Measurements from ENCODE around the gene ZC3H12C. TPM values are rescaled to one million over a fixed set of nuclear protein-coding genes. Genes with fewer than 3 reads are reported as not detected.

ZC3H12C gene
- total and polyA plus RNA-seq, 9 donors, result 2.5 to 21.0 (median 16.2) TPM

DNA sequence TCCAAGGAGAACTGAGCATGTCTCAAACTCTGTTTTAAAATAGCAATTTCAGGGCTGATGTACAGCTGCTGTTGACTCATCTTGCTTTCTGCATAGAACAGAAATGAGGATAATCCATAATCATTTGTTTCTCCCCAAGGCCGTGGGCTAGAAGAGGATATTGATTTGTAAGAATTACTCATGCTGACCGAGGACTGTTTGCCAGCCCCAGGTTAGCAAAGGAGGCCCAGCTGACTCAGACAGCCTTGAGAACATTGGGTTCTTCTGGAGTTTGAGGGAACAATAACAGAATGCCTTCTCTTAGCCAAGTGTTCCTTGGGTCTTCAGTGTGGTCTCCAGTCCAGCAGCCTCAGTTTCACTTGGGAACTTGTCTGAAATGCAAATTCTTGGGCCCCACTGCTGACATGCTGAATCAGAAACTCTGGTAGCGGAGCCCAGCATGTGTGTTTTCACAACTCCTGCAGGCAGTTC, 92.0 kb downstream of the ZC3H12C start:
- no peaks in the 10 kb centered on the region for H3K27me3 ChIP-seq
- no peaks in the 10 kb centered on the region for H3K9me3 ChIP-seq
- intact Hi-C loops (cut with DNase I), result no loop called here
- TF ChIP-seq POLR2A (IDR thresholded peaks at IDR 0.05) (no peak), EP300 (IDR thresholded peaks at IDR 0.05) (no peak)
- TF ChIP-seq, protein P1, sequence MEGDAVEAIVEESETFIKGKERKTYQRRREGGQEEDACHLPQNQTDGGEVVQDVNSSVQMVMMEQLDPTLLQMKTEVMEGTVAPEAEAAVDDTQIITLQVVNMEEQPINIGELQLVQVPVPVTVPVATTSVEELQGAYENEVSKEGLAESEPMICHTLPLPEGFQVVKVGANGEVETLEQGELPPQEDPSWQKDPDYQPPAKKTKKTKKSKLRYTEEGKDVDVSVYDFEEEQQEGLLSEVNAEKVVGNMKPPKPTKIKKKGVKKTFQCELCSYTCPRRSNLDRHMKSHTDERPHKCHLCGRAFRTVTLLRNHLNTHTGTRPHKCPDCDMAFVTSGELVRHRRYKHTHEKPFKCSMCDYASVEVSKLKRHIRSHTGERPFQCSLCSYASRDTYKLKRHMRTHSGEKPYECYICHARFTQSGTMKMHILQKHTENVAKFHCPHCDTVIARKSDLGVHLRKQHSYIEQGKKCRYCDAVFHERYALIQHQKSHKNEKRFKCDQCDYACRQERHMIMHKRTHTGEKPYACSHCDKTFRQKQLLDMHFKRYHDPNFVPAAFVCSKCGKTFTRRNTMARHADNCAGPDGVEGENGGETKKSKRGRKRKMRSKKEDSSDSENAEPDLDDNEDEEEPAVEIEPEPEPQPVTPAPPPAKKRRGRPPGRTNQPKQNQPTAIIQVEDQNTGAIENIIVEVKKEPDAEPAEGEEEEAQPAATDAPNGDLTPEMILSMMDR (IDR thresholded peaks at IDR 0.05), result no peak
- 26 to 42% (median 28%) methylated on average over 3 of the region's 3 CpGs for WGBS, 3 donors
- peak in 2 of 5 donors; percentile 28 for DNase-seq
- H3K4me1 ChIP-seq (ENCODE audit: insufficient read depth), result no peaks in the 10 kb centered on the region
- no peaks in the 10 kb centered on the region for H3K36me3 ChIP-seq
- H3K4me3 ChIP-seq, result no peak overlapping the region
- no peak overlapping the region for H3K27ac ChIP-seq

DNA sequence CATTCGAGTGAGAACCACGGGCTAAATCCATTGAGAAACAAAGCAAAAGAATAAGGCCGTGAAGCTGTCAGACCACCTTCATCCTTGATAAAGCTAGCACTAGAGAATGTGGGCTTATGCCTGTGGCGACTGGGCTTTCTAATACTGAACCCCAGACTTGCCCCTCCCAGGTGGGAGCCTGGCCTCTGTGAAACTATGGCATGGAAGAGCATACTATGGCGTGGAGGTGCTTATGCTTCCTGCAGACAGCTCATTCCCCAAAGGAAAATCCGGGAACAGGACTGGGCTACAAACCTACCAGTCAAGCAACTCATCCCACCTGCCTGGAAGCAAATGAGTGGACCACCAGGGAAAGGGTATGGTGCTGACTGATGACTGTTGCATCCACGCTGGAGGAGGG, 92.4 kb downstream of the ZC3H12C start:
- Histone ChIP-seq H3K27me3 (no peaks in the 10 kb centered on the region), H3K4me1 (ENCODE audit: insufficient read depth) (no peaks in the 10 kb centered on the region), H3K4me3 (no peak overlapping the region), H3K36me3 (no peaks in the 10 kb centered on the region), H3K9me3 (no peaks in the 10 kb centered on the region), H3K27ac (no peak overlapping the region)
- no peak for DNase-seq
- 68 to 75% (median 69%) methylated on average over 7 of the region's 7 CpGs for WGBS, 3 donors
- intact Hi-C loops (cut with DNase I), result no loop called here
- TF ChIP-seq, protein P1 (IDR thresholded peaks at IDR 0.05), result no peak
- TF ChIP-seq POLR2A (IDR thresholded peaks at IDR 0.05) (no peak), EP300 (IDR thresholded peaks at IDR 0.05) (no peak)

DNA sequence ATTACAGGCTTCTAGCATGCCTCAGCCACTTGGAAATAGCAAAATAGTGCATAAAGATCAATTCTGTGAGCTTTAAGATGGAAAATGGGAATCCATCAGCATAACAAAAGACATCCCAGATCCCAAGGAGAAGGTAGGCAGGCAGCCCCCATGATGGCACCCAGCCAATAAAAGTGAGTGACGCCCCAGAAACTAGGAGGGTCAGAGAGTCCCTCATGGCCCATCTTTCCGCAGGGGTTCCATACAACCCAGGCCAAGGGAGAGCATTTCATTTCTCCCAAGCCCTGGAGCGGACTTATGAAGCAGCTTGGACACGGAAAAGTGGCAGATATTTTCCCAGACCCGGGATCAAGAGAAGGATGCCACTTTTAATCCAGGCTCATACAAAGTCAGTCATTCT, 93.3 kb downstream of the ZC3H12C start:
- DNase-seq, result no peak
- Histone ChIP-seq H3K27me3 (no peaks in the 10 kb centered on the region), H3K9me3 (no peaks in the 10 kb centered on the region), H3K4me1 (ENCODE audit: insufficient read depth) (no peaks in the 10 kb centered on the region), H3K4me3 (no peak overlapping the region), H3K27ac (no peak overlapping the region), H3K36me3 (no peaks in the 10 kb centered on the region)
- 89 to 98% (median 95%) methylated on average over 5 of the region's 5 CpGs for WGBS, 3 donors
- intact Hi-C loops (cut with DNase I), result no loop called here
- TF ChIP-seq, protein P1 (IDR thresholded peaks at IDR 0.05), result no peak
- TF ChIP-seq POLR2A (IDR thresholded peaks at IDR 0.05) (no peak), EP300 (IDR thresholded peaks at IDR 0.05) (no peak)

DNA sequence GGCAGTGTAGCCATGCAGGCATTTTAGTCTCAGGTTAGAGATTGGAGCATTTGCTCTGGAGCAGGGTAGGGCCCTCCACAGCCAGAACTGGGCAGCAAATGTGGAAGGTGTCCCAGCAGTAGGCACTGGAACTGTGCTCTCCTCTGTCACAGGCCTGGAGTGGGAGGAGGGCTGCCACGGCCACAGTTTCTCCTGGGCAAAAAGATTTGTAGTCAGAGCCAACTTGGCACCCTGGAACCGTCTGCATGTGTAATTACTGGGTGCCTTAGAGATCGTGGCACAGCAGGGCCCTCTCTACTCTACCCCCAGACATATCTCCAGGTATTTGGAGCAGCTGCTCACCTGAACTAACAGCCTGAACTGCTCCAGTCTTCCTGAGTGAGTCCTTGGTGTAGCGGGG, 93.7 kb downstream of the ZC3H12C start:
- H3K9me3 ChIP-seq, result no peaks in the 10 kb centered on the region
- WGBS, 3 donors, result 91 to 93% (median 91%) methylated on average over 4 of the region's 4 CpGs
- no peaks in the 10 kb centered on the region for H3K36me3 ChIP-seq
- no peaks in the 10 kb centered on the region for H3K27me3 ChIP-seq
- intact Hi-C loops (cut with DNase I), result no loop called here
- H3K4me3 ChIP-seq, result no peak overlapping the region
- no peaks in the 10 kb centered on the region for H3K4me1 ChIP-seq (ENCODE audit: insufficient read depth)
- no peak overlapping the region for H3K27ac ChIP-seq
- no peak for DNase-seq
- TF ChIP-seq POLR2A (IDR thresholded peaks at IDR 0.05) (no peak), EP300 (IDR thresholded peaks at IDR 0.05) (no peak)
- TF ChIP-seq, protein P1 (IDR thresholded peaks at IDR 0.05), result no peak

Measured in ovary (tissue), 9 donors.